Common myeloid progenitor, CD34-positive (primary cell): ENCODE results near the gene SLAMF7.
A peak's percentile ranks its signal among the peaks of the same experiment; 100 is the strongest.

Experiments used
- CTCF ChIA-PET: fragments of 350-600 bp; sonication (Branson Sonifier 250); formaldehyde crosslinking; loops from one replicate; lab custom pipeline; 2021; ENCODE audit warnings: antibody characterized with exemption; lab: Charles Lee
- POLR2A ChIA-PET: fragments of 350-600 bp; sonication (Branson Sonifier 250); formaldehyde crosslinking; loops from one replicate; lab custom pipeline; 2021; ENCODE audit warnings: antibody characterized with exemption; lab: Charles Lee
- DNase-seq, 3 donors: peaks; one replicate each; pipeline versions ENCODE4 v3.0.0 to v3.0.0-alpha.2; 2013
- H3K27ac ChIP-seq, 2 experiments: 1 replicate in 1 of 2; 2 replicates in 1 of 2; pipeline ENCODE4 v1.7.0; 2013; ENCODE audit warnings: inconsistent platforms in 2 of 2, low read length in 2 of 2, mild to moderate bottlenecking in 2 of 2, low read depth in 1 of 2, moderate library complexity in 1 of 2; ENCODE audit not compliant: severe bottlenecking in 2 of 2, insufficient read depth in 1 of 2, poor library complexity in 1 of 2
- H3K27me3 ChIP-seq, 5 experiments: replicated peaks in 2 of 5; 1 replicate in 3 of 5; 2 replicates in 2 of 5; pipeline versions ENCODE4 v1.6.1 to v1.7.0; 2013; ENCODE audit warnings: low read length in 4 of 5, mild to moderate bottlenecking in 2 of 5, moderate library complexity in 2 of 5, inconsistent platforms in 1 of 5; ENCODE audit not compliant: insufficient read depth in 5 of 5, control insufficient read depth in 4 of 5
- H3K36me3 ChIP-seq, 4 experiments: 1 replicate in 2 of 4; 2 replicates in 2 of 4; pipeline versions ENCODE4 v1.6.1 to v1.7.0; 2013; ENCODE audit warnings: low read length in 3 of 4, control low read depth in 1 of 4, mild to moderate bottlenecking in 1 of 4; ENCODE audit not compliant: control insufficient read depth in 4 of 4, insufficient read depth in 4 of 4
- H3K4me1 ChIP-seq, 4 experiments: 1 replicate in 3 of 4; 2 replicates in 1 of 4; pipeline versions ENCODE4 v1.6.1 to v1.7.1; 2013; ENCODE audit warnings: low read length in 3 of 4, mild to moderate bottlenecking in 3 of 4, control low read depth in 1 of 4, inconsistent platforms in 1 of 4, moderate library complexity in 1 of 4; ENCODE audit not compliant: control insufficient read depth in 4 of 4, insufficient read depth in 4 of 4; ENCODE audit errors: control extremely low read depth in 1 of 4
- H3K4me3 ChIP-seq, 7 experiments: 1 replicate in 4 of 7; 2 replicates in 3 of 7; pipeline versions ENCODE4 v1.5.1 to v1.7.0; 2013; ENCODE audit warnings: mild to moderate bottlenecking in 7 of 7, low read length in 6 of 7, moderate library complexity in 6 of 7, inconsistent platforms in 2 of 7, low read depth in 2 of 7, control low read depth in 1 of 7; ENCODE audit not compliant: insufficient read depth in 4 of 7, control insufficient read depth in 1 of 7; ENCODE audit errors: extremely low read depth in 1 of 7
- H3K9me3 ChIP-seq, 5 experiments: 1 replicate in 4 of 5; 2 replicates in 1 of 5; pipeline versions ENCODE4 v1.6.1 to v1.7.1; 2013; ENCODE audit warnings: low read length in 4 of 5, mild to moderate bottlenecking in 2 of 5, inconsistent platforms in 1 of 5, low read depth in 1 of 5, moderate library complexity in 1 of 5; ENCODE audit not compliant: control insufficient read depth in 4 of 5, insufficient read depth in 2 of 5; ENCODE audit errors: control extremely low read depth in 1 of 5
- WGBS: methylation state at CpG from one replicate; pipeline ENCODE4 v1.1.5; 2013; ENCODE audit not compliant: insufficient coverage; 5-methylcytosine and 5-hydroxymethylcytosine counted together

Gene SLAMF7

GRCh38 chr1:160776178-160776577, 37.1 kb downstream of the SLAMF7 start:
- POLR2A ChIA-PET = no interaction called here

GRCh38 chr1:160777486-160778089, 38.5 kb downstream of the SLAMF7 start:
- H3K4me3 ChIP-seq = no peak overlapping the region
- H3K27ac ChIP-seq = no peak overlapping the region
- ChIA-PET CTCF (interaction anchor here (0.6 to 9.3 kb wide), 16 partner anchors 16 to 368 kb away, joined by 3 to 71 read pairs (median 3); partner anchors contain the start of genes ITLN2 and SLAMF7), POLR2A (no interaction called here)
- peak; percentile 35 to 50 (median 41) for DNase-seq
- H3K4me1 ChIP-seq = peaks cover 5 to 16% (median 10%) of the 10 kb centered on the region in 4 experiments
- H3K9me3 ChIP-seq = no peaks in the 10 kb centered on the region
- no peaks in the 10 kb centered on the region for H3K36me3 ChIP-seq
- 94% methylated on average over 5 of the region's 7 CpGs for WGBS
- H3K27me3 ChIP-seq = no peaks in the 10 kb centered on the region

More at GRCh38 chr1:160776178-160776577, 37.1 kb downstream of the SLAMF7 start:
- Histone ChIP-seq H3K36me3 (no peaks in the 10 kb centered on the region), H3K27me3 (no peaks in the 10 kb centered on the region), H3K27ac (no peak overlapping the region), H3K4me3 (no peak overlapping the region), H3K9me3 (no peaks in the 10 kb centered on the region), H3K4me1 (peaks cover 5 to 16% (median 10%) of the 10 kb centered on the region in 4 experiments)
- CTCF ChIA-PET = interaction anchor here (0.6 to 9.3 kb wide), 21 partner anchors 8 to 184 kb away, joined by 3 to 71 read pairs (median 3); partner anchors contain the start of gene ITLN2
- peak in 2 of 3 donors; percentile 38 to 42 for DNase-seq
- WGBS = 100% methylated on average over 1 of the region's 1 CpG

DNA sequence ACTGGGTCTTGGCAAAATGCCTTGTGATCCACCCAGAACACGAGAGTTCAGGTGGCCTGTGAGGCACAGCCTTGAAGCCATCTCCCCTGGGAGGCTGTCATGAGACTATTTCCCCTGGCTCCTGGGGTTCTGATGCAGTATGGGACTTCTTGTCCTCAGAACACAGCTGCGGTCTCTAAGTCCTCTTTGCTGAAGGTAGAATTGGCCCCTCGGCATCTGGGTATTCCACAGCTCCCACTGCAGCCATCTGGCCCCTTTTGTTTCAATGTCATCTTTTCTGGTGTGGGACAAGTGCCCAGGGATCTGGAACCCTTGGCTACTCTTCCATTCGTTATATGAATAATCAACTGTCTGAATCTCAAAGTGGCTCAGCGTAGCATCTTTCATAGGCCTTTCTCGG, 39.9 kb downstream of the SLAMF7 start:
- no peak overlapping the region for H3K4me3 ChIP-seq
- peaks cover 5 to 16% (median 10%) of the 10 kb centered on the region in 4 experiments for H3K4me1 ChIP-seq
- H3K27me3 ChIP-seq = no peaks in the 10 kb centered on the region
- no peak overlapping the region for H3K27ac ChIP-seq
- WGBS = 98% methylated on average over 5 of the region's 6 CpGs
- no peak for DNase-seq
- no peaks in the 10 kb centered on the region for H3K9me3 ChIP-seq
- no peaks in the 10 kb centered on the region for H3K36me3 ChIP-seq
- ChIA-PET CTCF (interaction anchor here (0.8 to 9.3 kb wide), 10 partner anchors 9 to 174 kb away, joined by 3 to 71 read pairs (median 4); partner anchors contain the start of gene ITLN2), POLR2A (no interaction called here)

DNA sequence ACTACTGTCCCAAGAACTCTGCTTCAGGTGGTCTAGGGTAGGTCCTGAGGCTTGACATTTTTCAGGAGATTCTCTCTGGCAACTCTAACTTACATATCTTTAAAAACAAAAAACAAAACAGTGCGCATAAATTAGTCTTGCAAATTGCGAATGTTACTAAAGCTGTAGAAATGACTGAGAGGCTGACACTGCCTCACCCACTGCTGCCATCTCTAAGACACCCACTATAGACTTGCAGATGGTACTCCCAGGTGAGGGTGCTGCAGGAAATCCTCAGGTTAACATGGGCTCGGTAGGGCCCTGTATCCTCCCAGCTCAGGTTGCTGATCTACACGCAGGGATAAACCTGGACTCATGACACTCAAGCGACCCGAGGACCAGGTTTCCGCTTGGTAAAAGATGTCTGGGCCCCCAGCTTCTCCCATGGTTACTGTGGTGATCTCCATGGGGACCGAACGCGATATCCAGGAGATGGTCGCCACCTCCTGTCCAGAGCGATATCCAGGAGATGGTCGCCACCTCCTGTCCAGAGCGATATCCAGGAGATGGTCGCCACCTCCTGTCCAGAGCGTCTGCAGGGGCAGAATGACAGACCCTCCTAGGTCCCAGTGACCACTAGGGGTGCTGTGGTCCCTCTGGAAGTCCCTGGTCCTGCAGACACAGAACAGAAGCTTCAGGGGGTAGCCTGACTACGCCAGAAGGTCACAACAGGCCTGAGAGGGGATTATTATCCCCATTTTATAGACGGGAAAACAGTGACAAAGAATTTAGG, 40.8 kb downstream of the SLAMF7 start:
- Histone ChIP-seq H3K27ac (no peak overlapping the region), H3K27me3 (no peaks in the 10 kb centered on the region), H3K4me3 (no peak overlapping the region), H3K4me1 (peaks cover 2 to 14% (median 8%) of the 10 kb centered on the region in 4 experiments), H3K9me3 (no peaks in the 10 kb centered on the region), H3K36me3 (no peaks in the 10 kb centered on the region)
- ChIA-PET CTCF (interaction anchor here (0.8 to 9.3 kb wide), 22 partner anchors 10 to 186 kb away, joined by 3 to 71 read pairs (median 4); partner anchors contain the start of genes ITLN2 and LY9), POLR2A (no interaction called here)
- WGBS = 93% methylated on average over 17 of the region's 18 CpGs
- peak; percentile 38 to 54 (median 49) for DNase-seq

DNA sequence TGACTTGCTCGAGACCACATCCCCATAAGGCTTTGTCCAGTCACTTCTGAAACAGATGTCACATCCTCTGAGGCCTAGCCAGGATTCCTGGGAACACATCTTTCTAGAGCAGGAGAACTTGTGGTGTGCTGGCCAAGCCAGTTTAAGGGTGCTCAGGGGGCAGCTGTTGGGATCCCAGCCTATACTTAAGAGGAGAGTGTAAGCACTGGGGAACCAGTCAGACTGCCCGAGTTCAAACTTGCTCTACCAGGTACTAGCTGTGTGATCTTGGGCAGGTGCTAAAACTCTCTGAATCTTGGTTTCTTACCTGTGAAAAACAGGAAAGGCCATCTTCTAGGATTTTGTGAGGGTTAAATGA, 41.3 kb downstream of the SLAMF7 start:
- Histone ChIP-seq H3K9me3 (no peaks in the 10 kb centered on the region), H3K36me3 (no peaks in the 10 kb centered on the region), H3K4me1 (peaks cover 0 to 8% (median 2%) of the 10 kb centered on the region in 4 experiments), H3K27me3 (no peaks in the 10 kb centered on the region), H3K27ac (no peak overlapping the region), H3K4me3 (no peak overlapping the region)
- 100% methylated on average over 1 of the region's 2 CpGs for WGBS
- DNase-seq = no peak
- CTCF ChIA-PET = interaction anchor here (0.9 to 9.3 kb wide), 15 partner anchors 10 to 186 kb away, joined by 3 to 71 read pairs (median 4); partner anchors contain the start of genes ITLN2 and LY9
- POLR2A ChIA-PET = no interaction called here

- H3K36me3 ChIP-seq = no peaks in the 10 kb centered on the region
- peaks cover 0 to 2% (median 0%) of the 10 kb centered on the region in 4 experiments for H3K4me1 ChIP-seq
- no peaks in the 10 kb centered on the region for H3K9me3 ChIP-seq
- DNase-seq = no peak
- H3K27me3 ChIP-seq = no peaks in the 10 kb centered on the region
- no peak overlapping the region for H3K4me3 ChIP-seq
- ChIA-PET CTCF (interaction anchor here (1.0 to 9.3 kb wide), 16 partner anchors 9 to 191 kb away, joined by 3 to 71 read pairs (median 4); partner anchors contain the start of gene ITLN2), POLR2A (no interaction called here)
- no peak overlapping the region for H3K27ac ChIP-seq
- 88% methylated on average over 5 of the region's 8 CpGs for WGBS
These were observed 42.2 kb downstream of the SLAMF7 start for GRCh38 chr1:160781186-160781766.
